ENCODE data around the gene GPR162.
A peak's percentile ranks its signal among the peaks of the same experiment; 100 is the strongest.

GRCh38 chr12:6873094-6874014 is 51.7 kb downstream of the GPR162 start, which contains the start of gene SPSB2:
- TF ChIP-seq GABPA (IDR thresholded peaks at IDR 0.05 in 1 of 2, conservative IDR thresholded peaks at IDR 0.05 in 1 of 2) (peak in 1 of 2 donors; percentile 80), YY1 (IDR thresholded peaks at IDR 0.05) (no peak)
